Erythroblast (primary cell): Measurements from ENCODE around the gene EYS.

Experiments
- GATA1 ChIP-seq: IDR thresholded peaks from 2 replicates; pipeline ENCODE4 v1.6.1; 2011; ENCODE audit warnings: low read depth, mild to moderate bottlenecking, control low read depth, low read length, moderate library complexity
- POLR2A ChIP-seq: IDR thresholded peaks from 2 replicates; pipeline ENCODE4 v1.6.1; 2011; ENCODE audit warnings: mild to moderate bottlenecking, low read length

GRCh38 chr6:65557224-65557623 is 149.8 kb downstream of the EYS start:
- TF ChIP-seq POLR2A (no peak), GATA1 (no peak)
